Natural killer cell treated with Interleukin-12 subunit alpha and Interleukin-12 subunit beta and Interleukin-15 and Interleukin-18, amount 100 ng/mL, for 72 hours (primary cell): ENCODE results near the gene NUSAP1. TPM values are rescaled to one million over a fixed set of nuclear protein-coding genes. Genes with fewer than 3 reads are reported as not detected.
A peak's percentile ranks its signal among the peaks of the same experiment; 100 is the strongest.
"Not testable (repeated sequence)": the region's sequence is repeated elsewhere in the genome, so short reads cannot be mapped to it uniquely, and the experiment has no call there.

Experiments
- ATAC-seq, 2 donors: fragments of 150-1000 bp; cut with Tn5 transposase in 1 of 2; sonication (Bioruptor Pico), chemical (Tn5 transposase) in 1 of 2; 2 replicates each; pipeline ENCODE4 v1.10.0; 2021
- DNase-seq: peaks from one replicate; pipeline ENCODE4 v3.0.0; 2022; ENCODE audit warnings: low spot score
- H3K27ac Mint-ChIP-seq, 2 donors: 1 replicate in 1 of 2; 2 replicates in 1 of 2; pipeline ENCODE4 v1.8.0; 2022; ENCODE audit warnings: mixed read lengths in 2 of 2, mild to moderate bottlenecking in 1 of 2, moderate library complexity in 1 of 2
- H3K27me3 Mint-ChIP-seq, 2 donors: 1 replicate in 1 of 2; 2 replicates in 1 of 2; pipeline ENCODE4 v1.8.0; 2022; ENCODE audit warnings: mixed read lengths in 2 of 2
- H3K36me3 Mint-ChIP-seq: one replicate; pipeline ENCODE4 v1.8.0; 2022; ENCODE audit warnings: mixed read lengths
- H3K4me1 Mint-ChIP-seq, 2 donors: 1 replicate in 1 of 2; 2 replicates in 1 of 2; pipeline ENCODE4 v1.8.0; 2022; ENCODE audit warnings: low read depth in 2 of 2, mixed read lengths in 2 of 2, mild to moderate bottlenecking in 1 of 2
- H3K4me3 Mint-ChIP-seq: one replicate; pipeline ENCODE4 v1.8.0; 2022; ENCODE audit warnings: mixed read lengths
- H3K9me3 Mint-ChIP-seq: 2 replicates; pipeline ENCODE4 v1.8.0; 2022; ENCODE audit warnings: mixed read lengths
- total RNA-seq, 2 donors: library from RNA; stranded (reverse); gene quantifications; one replicate each; pipeline ENCODE4 v1.2.3, GENCODE V29; 2022

NUSAP1 gene
- 100 to 1,000 TPM in 1 of 2 donors, 10 to 100 TPM in 1; 80.5 to 118 TPM for total RNA-seq

DNA sequence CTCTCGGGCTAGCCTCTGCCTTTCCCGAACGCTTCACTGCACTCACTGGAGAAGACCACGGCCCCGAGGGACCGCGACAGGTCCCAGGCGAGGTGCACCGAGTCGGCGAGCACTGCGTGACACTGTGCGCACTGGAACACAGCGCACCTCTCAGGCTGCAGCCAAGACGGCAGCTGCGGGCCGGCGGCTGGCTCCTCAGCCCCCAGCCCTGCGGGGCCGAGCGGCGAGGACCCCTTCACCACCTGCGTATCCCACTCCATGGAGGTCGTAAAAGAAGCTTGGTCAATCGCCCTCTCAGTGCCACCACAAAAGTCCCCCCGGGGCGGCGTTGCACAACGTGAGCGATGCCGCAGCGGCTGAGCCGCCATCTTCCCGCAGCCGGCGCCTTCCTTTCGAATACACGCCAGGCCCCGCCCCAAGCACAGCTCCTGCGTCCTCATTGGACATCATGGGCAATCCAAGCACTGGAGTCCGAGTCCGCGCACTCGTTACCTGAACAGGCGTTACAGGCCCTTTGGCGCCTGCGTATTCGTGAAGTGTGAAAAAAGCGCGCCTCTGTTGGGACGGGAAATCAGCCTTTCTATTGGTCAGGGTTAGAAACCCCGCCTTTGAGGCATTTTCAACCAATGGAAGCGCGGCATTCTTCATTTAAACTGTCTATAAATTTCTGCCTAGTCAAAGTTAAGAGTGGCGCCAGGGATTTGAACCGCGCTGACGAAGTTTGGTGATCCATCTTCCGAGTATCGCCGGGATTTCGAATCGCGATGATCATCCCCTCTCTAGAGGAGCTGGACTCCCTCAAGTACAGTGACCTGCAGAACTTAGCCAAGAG lies at the start of gene NUSAP1, which contains the start of gene OIP5:
Gene NUSAP1 (plus strand): TSS at position 688 of the 832 bp plus-strand sequence. CDS start 77 bp downstream, at position 765.
Gene OIP5 (minus strand): TSS at position 398 of the 832 bp plus-strand sequence. CDS start 30 bp downstream, at position 368.
- Mint-ChIP-seq H3K36me3 (peaks cover 1% of the 10 kb centered on the region), H3K4me1 (peaks cover 25 to 32% of the 10 kb centered on the region in 2 donors), H3K27ac (peak within 1 kb of the TSS; percentile 85 to 86), H3K27me3 (no peaks in the 10 kb centered on the region), H3K9me3 (no peaks in the 10 kb centered on the region), H3K4me3 (peak within 1 kb of the TSS; percentile 90)
- ATAC-seq, result peak; percentile 99
- DNase-seq, result peak; percentile 99

- H3K27ac Mint-ChIP-seq, result peak overlapping the region; percentile 90 to 97
- H3K4me1 Mint-ChIP-seq, result peaks cover 32 to 41% of the 10 kb centered on the region in 2 donors
- not testable (repeated sequence) for ATAC-seq, H3K9me3 Mint-ChIP-seq, DNase-seq, H3K27me3 Mint-ChIP-seq
- H3K36me3 Mint-ChIP-seq, result peaks cover 30% of the 10 kb centered on the region
- peak overlapping the region; percentile 98 for H3K4me3 Mint-ChIP-seq
These were observed 49.6 kb upstream of the NUSAP1 start for GRCh38 chr15:41282980-41283652.

- Mint-ChIP-seq H3K27ac (peak overlapping the region; percentile 90 to 97), H3K4me3 (peak overlapping the region; percentile 98), H3K36me3 (peaks cover 35% of the 10 kb centered on the region), H3K4me1 (peaks cover 38 to 48% of the 10 kb centered on the region in 2 donors), H3K27me3 (no peaks in the 10 kb centered on the region), H3K9me3 (no peaks in the 10 kb centered on the region)
- DNase-seq, result peak; percentile 98
- peak; percentile 98 to 99 for ATAC-seq
These were observed 48.8 kb upstream of the NUSAP1 start for GRCh38 chr15:41283653-41284426.

- peak overlapping the region; percentile 90 to 97 for H3K27ac Mint-ChIP-seq
- no peak for ATAC-seq
- H3K4me3 Mint-ChIP-seq, result peak overlapping the region; percentile 98
- H3K27me3 Mint-ChIP-seq, result no peaks in the 10 kb centered on the region
- H3K9me3 Mint-ChIP-seq, result no peaks in the 10 kb centered on the region
- peaks cover 38 to 48% of the 10 kb centered on the region in 2 donors for H3K4me1 Mint-ChIP-seq
- H3K36me3 Mint-ChIP-seq, result peaks cover 33% of the 10 kb centered on the region
- DNase-seq, result no peak
These were observed 48.1 kb upstream of the NUSAP1 start for GRCh38 chr15:41284427-41285177.

DNA sequence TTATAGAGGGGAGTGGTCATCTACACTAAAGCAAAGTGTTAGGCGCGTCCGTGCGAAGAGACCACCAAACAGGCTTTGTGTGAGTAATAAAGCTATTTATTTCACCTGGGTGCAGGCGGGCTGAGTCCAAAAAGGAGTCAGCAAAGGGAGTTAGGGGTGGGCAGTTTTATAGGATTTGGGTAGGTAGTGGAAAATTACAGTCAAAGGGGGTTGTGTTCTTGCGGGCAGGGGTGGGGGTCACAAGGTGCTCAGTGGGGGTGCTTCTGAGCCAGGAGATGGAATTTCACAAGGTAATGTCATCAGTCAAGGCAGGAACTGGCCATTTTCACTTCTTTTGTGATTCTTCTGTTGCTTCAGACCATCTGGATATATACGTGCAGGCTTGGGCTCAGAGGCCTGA lies 47.4 kb upstream of the NUSAP1 start:
- H3K27me3 Mint-ChIP-seq, result no peaks in the 10 kb centered on the region
- peaks cover 29% of the 10 kb centered on the region for H3K36me3 Mint-ChIP-seq
- peak overlapping the region; percentile 98 for H3K4me3 Mint-ChIP-seq
- H3K27ac Mint-ChIP-seq, result peak overlapping the region; percentile 90 to 97
- DNase-seq, result no peak
- peaks cover 38 to 48% of the 10 kb centered on the region in 2 donors for H3K4me1 Mint-ChIP-seq
- no peaks in the 10 kb centered on the region for H3K9me3 Mint-ChIP-seq
- ATAC-seq, result no peak

DNA sequence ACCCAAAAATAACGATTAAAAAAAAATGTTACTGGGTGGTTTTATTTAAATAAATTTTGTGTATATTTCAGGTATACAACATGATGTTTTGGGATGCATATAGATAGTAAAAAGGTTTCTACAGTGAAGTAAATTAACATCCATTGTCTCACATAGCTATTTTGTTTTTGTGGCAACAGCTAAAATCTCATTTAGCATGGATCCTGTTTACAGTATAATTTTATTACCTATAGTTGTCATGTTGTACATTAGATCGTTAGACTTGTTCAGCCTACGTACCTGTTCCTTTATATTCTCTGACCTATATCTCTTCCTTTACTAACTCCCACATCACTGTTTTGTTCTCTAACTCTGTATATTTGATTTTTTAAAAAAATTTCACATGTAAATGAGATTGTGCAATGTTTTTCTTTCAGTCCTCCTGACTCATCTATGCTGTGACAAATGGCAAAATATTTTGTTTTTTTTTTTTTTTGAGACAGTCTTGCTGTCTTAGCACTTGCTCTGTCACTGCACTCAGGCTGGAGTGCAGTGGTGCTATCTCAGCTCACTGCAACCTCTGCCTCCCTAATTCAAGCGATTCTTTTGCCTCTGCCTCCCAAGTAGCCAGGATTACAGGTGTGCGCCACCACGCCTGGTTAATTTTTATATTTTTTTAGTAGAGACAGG lies 45.9 kb upstream of the NUSAP1 start:
- Mint-ChIP-seq H3K27ac (peak overlapping the region; percentile 79 to 87), H3K9me3 (no peaks in the 10 kb centered on the region), H3K4me3 (peak overlapping the region; percentile 78), H3K4me1 (peaks cover 41 to 48% of the 10 kb centered on the region in 2 donors), H3K36me3 (peaks cover 29% of the 10 kb centered on the region), H3K27me3 (no peaks in the 10 kb centered on the region)
- DNase-seq, result no peak
- ATAC-seq, result no peak

DNA sequence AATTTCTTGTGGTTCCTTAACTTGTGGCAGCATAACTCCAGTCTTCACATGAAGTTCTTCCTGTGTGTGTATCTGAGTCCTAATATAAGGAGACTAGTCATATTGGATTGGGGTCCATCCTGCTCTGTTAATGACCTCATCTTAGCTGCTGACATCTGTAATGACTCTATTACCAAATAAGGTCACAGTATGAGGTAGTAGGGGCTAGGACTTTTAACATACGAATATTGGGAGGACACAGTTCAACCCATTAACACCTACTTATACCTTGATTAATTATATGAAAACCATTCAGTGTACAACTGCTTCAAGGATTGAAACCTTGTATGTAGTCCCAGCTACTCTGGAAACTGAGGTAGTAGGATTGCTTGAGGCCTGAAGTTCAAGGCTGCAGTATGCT lies 44.2 kb upstream of the NUSAP1 start:
- DNase-seq (no peak), ATAC-seq (no peak)
- H3K27me3 Mint-ChIP-seq, result no peaks in the 10 kb centered on the region
- peaks cover 29% of the 10 kb centered on the region for H3K36me3 Mint-ChIP-seq
- no peaks in the 10 kb centered on the region for H3K9me3 Mint-ChIP-seq
- H3K4me3 Mint-ChIP-seq, result no peak overlapping the region
- H3K27ac Mint-ChIP-seq, result no peak overlapping the region
- peaks cover 31 to 37% of the 10 kb centered on the region in 2 donors for H3K4me1 Mint-ChIP-seq

DNA sequence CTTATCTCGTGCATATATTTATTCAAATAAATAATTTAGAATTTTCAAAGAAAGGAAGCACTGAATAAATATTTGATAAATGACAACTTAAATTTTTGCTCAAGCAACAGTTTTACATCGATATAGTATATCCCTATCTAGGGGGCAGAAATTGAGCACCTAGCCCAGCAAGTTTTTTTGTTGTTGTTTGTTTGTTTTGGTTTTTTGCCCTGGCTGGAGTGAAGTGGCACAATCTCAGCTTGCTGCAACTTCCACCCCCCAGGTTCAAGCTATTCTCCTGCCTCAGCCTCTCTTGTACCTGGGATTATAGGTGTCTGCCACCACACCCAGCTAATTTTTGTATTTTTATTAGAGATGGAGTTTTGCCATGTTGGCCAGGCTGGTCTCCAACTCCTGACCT lies 42.7 kb upstream of the NUSAP1 start:
- Mint-ChIP-seq H3K4me1 (peaks cover 25 to 26% of the 10 kb centered on the region in 2 donors), H3K27ac (peak overlapping the region in 1 of 2 donors; percentile 72), H3K4me3 (no peak overlapping the region), H3K27me3 (no peaks in the 10 kb centered on the region), H3K36me3 (peaks cover 21% of the 10 kb centered on the region), H3K9me3 (no peaks in the 10 kb centered on the region)
- no peak for ATAC-seq
- DNase-seq, result no peak

DNA sequence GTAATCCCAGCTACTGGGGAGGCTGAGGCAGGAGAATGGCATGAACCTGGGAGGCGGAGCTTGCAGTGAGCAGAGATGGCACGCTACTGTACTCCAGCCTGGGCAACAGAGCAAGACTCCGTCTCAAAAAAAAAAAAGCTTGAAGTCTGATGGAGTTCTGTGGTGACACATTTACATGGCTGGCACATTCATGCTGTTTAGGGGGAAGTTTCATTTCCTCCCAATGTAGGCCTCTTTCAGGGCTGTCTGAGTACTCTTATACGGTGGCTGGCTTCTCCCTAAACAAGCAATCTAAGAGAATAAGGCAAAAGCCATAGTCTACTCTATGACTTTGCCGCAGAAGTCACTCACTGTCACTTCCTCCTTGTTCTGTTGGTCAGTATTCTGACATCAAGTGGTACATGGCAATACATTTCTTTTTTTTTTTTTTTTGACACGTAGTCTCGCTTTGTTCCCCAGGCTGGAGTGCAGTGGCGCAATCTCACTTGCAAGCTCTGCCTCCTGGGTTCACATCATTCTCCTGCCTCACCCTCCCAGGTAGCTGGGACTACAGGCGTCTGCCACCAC lies 41.5 kb upstream of the NUSAP1 start:
- peak; percentile 66 to 77 for ATAC-seq
- DNase-seq, result no peak
- H3K27me3 Mint-ChIP-seq, result no peaks in the 10 kb centered on the region
- peaks cover 11% of the 10 kb centered on the region for H3K36me3 Mint-ChIP-seq
- H3K4me3 Mint-ChIP-seq, result no peak overlapping the region
- H3K27ac Mint-ChIP-seq, result peak overlapping the region; percentile 39 to 72
- H3K9me3 Mint-ChIP-seq, result no peaks in the 10 kb centered on the region
- peaks cover 21 to 23% of the 10 kb centered on the region in 2 donors for H3K4me1 Mint-ChIP-seq

DNA sequence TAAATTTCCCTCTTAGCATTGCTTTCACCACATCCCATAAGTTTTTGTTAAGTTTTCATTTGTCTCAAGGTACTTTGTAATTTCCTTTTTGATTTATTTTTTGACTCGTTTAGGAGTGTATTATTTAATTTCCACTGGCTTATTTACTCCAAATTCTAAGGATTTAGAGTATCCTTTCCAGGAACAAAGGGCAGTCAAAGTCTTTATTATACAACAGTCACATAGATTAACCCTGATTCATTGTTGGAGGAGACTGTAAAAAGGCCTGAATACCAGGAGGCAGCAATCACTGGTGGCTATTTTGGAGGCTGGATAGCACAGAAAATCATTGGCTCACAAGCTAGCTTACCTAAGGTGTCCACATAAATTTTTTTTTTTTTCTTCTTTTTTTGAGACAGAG lies 40.2 kb upstream of the NUSAP1 start:
- no peak overlapping the region for H3K4me3 Mint-ChIP-seq
- no peak for ATAC-seq

DNA sequence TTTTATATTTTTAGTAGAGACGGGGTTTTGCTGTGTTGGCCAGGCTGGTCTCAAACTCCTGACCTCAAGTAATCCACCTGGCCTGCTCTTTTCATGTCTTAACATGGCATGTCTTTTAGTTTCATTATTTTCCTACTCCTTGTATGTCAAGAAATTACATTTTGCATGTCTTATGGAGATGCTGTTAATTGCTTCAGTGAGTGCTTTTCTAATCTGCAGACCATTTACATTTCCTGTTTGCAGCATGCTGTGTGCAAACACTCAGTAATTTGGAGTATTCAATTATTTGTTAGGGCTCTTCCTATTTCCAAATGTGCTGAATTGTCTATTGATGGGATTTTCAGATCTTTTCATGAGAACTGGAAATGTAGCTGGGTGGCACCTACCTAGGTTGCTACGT lies 31.5 kb upstream of the NUSAP1 start:
- H3K4me1 Mint-ChIP-seq, result peaks cover 0 to 14% of the 10 kb centered on the region in 2 donors
- H3K9me3 Mint-ChIP-seq, ATAC-seq, H3K4me3 Mint-ChIP-seq, DNase-seq, H3K27me3 Mint-ChIP-seq: not testable (repeated sequence)
- H3K36me3 Mint-ChIP-seq, result peaks cover 12% of the 10 kb centered on the region
- H3K27ac Mint-ChIP-seq, result peak overlapping the region in 1 of 2 donors; percentile 65

More for the DNA sequence above, 40.2 kb upstream of the NUSAP1 start:
- Mint-ChIP-seq H3K4me1 (peaks cover 13 to 15% of the 10 kb centered on the region in 2 donors), H3K27me3 (no peaks in the 10 kb centered on the region), H3K27ac (peak overlapping the region in 1 of 2 donors; percentile 72), H3K9me3 (no peaks in the 10 kb centered on the region), H3K36me3 (peaks cover 5% of the 10 kb centered on the region)
- no peak for DNase-seq

DNA sequence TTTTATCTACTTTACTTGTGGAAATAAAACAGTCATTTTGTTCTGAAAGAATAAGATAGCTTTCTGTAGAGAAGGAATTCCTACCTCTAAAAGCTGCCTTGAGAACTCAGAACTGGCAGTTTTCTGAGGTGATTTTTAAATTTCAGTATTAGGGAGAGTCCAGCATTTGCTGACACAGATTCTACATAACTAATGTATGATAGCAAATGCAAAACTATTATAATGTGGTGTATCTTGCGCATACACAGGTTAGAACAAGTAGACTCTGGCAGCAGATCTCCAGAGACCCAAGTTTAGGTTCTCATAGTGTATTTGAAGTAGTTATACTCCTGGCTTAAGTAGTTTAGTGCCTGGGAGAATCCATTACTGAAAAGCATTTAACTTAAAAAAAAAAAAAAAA lies 31.1 kb upstream of the NUSAP1 start:
- peak overlapping the region in 1 of 2 donors; percentile 65 for H3K27ac Mint-ChIP-seq
- ATAC-seq (no peak), DNase-seq (no peak)
- peaks cover 12% of the 10 kb centered on the region for H3K36me3 Mint-ChIP-seq
- H3K27me3 Mint-ChIP-seq, result no peaks in the 10 kb centered on the region
- H3K4me3 Mint-ChIP-seq, result no peak overlapping the region
- H3K4me1 Mint-ChIP-seq, result peaks cover 0 to 14% of the 10 kb centered on the region in 2 donors
- H3K9me3 Mint-ChIP-seq, result no peaks in the 10 kb centered on the region
